GM19395 (cell line): ENCODE results near the gene MLPH.
A peak's percentile ranks its signal among the peaks of the same experiment; 100 is the strongest.

Source experiments
- ATAC-seq: cut with Tn5 transposase; IDR thresholded peaks from one replicate; pipeline ENCODE4 v1.9.1; 2021; ENCODE audit warnings: mild to moderate bottlenecking, moderate library complexity; ENCODE audit not compliant: unreplicated experiment

The MLPH gene

GRCh38 chr2:237475704-237476141 is 11.3 kb upstream of the MLPH start:
- ATAC-seq: peak; percentile 6

DNA sequence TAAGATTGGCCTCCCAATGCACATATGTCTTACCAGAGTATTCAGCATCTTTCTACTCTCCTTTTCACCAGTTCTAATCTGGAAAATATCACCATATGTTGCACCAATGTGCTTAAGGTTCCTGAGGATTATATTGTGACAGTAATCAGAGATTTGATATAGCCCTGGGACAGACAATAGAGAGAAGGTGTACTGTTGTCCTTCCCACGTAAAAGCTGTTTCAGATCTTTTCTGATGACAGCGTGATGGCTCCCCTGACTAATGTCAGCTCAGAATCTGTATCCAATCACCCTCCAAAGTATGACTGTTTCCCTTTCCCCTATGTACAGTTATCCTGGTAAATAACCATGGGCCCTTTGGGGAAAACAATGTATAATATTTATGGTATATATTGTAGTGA is 9.0 kb upstream of the MLPH start:
- ATAC-seq: no peak

GRCh38 chr2:237478979-237479378 is 8.1 kb upstream of the MLPH start:
- ATAC-seq: no peak

- ATAC-seq: no peak
These were observed 7.3 kb upstream of the MLPH start for GRCh38 chr2:237479747-237480146.

GRCh38 chr2:237480556-237480955 is 6.5 kb upstream of the MLPH start:
- ATAC-seq: no peak

DNA sequence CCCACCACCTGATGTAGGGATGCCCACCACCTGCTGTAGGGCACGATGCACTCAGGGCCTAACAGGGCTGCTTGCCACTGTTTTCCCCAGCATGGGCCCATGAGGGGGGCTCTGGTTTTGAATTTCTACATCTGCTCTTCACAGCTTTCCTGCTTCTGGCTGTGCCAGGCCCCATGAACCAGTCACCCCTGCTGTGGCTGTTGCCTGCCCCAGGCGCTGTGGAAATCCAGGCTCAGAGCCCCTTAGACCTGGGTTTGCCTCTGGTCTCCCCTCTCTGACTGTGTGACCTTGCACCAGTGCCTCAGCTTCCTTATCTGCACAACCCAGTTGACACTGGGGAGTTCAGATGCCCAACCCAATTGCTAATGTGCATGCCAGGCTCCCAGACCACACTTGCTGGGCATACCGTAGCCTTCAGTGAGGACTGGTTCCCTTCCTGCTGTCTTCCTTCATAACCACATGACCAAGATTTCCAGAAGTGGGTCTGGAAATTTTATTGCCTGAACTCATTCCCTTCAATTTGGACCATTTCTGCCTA is 6.0 kb upstream of the MLPH start:
- ATAC-seq: no peak

DNA sequence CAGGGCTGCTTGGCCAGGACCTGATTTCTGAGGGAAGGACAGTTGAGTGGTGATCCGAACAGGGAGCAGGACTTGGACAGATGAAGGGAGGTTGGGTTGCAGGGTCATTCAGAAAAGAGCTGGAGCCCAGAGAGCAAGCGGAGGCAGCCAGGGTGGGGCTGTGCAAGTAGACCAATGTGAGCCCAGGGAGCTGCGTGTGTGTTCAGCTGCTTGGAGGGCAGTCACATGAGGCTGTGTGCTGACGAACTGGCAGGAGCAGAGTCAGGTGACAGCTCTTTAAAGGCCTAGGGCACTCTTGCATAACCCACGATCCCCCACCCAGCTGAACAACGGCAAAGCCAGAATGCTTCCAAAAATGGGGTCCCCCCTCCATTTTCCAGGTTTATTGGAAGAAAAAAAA is 4.6 kb upstream of the MLPH start:
- ATAC-seq: no peak

DNA sequence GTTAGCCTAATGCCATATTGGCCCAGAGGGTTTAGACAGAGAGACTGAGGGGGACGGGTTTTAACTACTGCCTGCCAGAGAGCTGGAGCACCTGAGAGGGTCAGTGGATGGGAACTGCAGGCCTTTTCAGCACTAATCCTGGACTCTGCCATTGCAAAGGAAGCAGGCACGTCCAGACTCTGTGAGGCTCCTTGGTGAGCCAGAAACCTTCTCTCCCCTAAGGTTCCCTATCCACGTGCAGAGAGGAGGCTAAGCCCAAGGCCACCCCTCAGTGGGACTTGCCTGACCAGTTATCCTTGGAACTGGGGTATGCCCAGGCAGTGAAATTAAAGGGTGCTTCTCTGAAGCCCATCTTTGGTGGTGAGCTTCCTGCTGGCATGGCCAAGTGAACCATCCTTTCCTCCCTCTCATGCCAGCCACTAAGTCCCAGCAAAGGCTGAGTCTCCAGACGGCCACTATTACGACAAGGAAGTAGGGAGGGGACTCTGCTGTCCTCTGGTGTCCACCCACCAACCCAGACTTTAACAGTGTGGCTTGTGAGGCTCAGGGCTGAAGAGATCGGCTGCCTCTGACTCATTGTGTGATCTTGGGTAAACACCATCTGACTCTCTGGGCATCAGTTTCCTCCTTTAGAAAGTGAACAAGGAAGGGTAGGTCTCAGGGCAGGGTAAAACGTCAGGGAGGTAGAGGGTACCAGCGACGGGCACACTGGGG is 3.9 kb upstream of the MLPH start:
- no peak for ATAC-seq

DNA sequence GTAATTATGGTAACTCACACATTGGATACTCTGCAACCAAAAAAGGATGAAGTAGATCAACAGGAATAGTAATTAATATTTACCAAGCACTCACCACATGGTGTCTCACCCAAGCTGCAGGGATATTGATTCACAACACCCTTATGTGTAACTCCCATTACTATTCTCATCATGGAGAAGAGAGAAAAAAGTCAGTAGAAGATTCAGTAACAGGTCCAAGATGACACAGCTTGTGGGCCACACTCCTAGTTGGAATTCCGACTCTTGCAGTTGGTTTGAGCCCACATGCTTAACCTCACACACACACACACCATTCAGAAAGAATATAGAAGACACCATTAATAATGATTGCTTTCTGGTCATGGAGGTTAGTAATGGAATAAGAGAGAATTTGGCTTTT is 1.7 kb upstream of the MLPH start:
- ATAC-seq: no peak

DNA sequence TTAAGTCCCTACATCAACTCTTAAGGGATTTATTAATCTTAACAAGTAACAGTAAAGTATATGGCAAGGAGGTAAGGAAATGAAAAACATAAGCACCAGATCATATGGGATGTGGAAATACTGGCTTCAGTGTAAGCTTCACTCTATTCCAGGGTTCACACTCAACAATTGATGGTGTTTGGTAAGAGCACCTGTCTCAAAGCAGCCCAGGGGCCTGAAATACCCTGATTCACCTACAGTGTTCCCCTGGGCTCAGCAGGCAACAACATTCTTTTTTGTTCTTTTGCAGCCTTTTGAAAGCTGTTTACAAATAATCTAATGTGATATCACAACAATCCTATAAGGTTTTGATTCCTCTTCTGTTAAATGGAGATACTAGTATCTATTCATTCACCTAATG is 1.2 kb upstream of the MLPH start:
- no peak for ATAC-seq

DNA sequence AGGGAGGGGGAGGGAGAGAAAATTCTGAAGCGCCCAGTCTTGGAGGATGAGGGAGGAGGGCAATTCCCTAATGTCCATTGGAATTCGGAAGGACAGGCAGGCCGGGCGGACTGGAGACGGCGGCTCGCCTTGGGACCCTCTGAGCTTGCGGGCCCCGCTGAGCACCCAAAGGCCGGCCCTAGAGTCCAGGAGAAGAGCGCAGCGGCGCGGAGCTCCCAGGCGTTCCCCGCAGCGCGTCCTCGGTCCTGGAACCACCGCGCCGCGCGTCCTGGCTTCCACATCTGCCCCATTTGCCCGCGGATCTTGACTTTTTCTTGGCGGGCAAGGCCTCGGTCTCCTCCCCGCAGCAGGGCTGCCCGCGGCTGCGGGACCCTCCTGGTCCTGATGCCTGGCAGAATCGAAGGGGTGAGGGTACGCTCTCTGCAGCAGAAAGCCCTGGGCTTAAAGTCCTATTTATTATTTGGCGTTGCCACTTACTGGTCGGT is 675 bp upstream of the MLPH start:
- no peak for ATAC-seq

- ATAC-seq: no peak
These were observed 445 bp downstream of the MLPH start for GRCh38 chr2:237487496-237487895.

DNA sequence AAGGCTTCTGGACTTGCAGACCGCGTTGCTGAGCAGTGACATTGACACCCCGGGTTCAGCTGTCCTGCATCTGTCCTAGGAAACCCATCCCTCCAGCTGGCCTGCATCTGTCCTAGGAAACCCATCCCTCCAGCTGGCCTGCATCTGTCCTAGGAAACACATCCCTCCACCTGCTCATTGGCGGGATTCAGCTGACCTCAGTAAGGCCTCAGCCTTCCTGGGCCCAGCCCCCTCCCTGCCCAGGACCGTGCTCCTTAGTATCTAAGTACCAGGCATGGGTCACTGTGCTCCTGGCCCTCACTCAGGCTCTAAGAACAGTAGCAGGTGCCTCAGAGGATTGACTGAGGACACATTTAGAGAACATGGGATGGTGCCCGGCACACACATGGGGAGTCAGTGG is 1.2 kb downstream of the MLPH start:
- no peak for ATAC-seq

DNA sequence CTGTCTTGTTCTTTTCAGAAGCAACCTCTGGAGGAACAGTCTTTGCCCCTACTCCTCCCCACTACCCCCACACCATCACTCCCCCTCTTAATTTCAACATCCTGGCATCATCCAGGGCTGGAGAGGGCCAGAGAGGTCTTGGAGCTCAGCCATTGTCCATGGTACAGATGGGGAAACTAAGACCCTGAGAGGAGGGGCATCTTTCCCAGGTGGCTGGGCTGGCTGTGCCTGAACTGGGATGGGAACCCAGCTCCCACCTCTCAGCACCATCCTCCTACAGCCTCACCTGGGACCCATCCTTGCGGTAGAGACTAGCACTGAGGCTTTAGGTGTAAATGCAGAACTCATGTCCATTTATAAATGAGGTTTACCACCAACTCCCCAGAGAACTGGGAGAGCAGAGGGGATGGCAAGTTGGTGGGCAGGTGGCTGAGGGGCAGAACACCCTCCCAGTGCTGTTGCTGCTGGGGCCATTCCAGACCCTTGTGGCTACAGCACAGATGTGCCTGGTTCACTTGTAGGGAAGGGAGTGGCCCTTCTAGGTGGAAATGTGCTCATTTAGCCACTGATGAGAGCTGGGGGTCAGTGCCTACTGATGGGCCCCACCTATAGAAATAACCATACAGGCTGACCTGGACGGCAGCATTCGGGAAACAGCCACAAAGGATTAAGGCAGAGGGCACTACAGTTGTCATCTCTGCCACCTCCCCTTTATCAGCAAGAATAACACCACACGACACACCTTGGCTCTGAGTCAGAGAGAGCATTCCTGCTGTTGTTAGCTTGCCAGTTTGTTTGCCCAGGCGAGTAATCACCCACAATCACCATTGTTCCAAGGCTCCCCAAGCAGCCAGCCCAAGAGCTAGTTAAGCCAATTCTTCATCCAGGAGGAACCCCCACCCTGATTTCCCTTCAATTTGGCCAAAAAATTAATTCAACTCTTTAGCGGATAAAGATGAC is 2.1 kb downstream of the MLPH start:
- no peak for ATAC-seq

GRCh38 chr2:237490009-237490711 is 3.1 kb downstream of the MLPH start:
- no peak for ATAC-seq

DNA sequence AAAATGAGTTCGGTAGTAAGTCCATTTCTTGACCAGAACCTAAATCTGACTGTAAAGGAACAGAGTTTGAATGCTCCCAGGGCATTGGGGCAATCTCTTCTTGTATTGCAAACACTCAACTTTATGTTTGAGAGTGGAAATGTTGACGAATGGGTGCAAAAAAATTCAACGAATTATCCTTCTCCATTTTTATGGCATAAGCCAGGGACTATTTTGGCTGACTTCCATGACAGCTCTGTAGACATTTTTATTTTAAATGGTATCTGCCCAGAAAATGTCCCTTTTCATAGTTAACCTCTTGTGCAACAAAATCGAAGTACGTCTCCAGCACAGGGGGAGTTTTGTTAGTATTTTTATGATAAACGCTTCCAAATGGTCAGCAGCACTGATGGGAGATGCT is 3.7 kb downstream of the MLPH start:
- ATAC-seq: no peak

- ATAC-seq: no peak
These were observed 4.6 kb downstream of the MLPH start for GRCh38 chr2:237491515-237492118.

DNA sequence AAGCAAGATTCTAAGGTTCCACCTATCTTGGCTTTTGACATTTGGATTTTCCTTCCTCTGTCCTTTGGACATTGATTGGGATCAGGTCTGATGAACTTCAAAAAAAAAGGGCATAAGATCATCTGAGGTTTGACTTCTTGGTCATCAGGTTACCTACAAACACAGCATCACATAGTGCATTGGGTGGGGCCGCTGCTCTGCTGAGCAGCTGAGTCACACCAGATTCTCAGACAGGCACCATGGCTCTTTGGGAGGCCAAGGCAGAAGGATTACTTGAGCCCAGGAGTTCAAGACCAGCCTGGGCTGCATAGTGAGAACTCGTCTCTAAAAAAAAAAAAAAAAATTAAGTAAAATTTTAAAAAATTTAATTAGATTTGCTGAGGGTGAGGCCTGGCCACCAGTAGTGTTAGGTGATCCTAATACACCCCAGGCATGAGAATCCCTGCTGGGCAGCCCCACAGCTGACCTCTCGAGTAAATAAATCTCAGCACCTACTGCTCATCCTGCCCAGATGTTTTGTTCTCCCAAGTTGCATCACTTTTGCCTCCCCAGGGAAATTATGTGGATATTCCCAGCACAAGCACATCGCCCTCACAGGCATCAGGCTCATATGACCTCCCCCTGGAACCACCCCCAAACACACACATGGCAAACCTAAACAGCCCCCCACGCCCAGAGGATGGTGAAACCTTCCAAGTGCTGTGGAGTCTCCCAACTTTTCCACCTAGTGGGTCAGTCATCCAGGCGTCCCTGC is 5.3 kb downstream of the MLPH start:
- no peak for ATAC-seq

GRCh38 chr2:237494066-237494465 is 7.0 kb downstream of the MLPH start:
- no peak for ATAC-seq

GRCh38 chr2:237495521-237496117 is 8.6 kb downstream of the MLPH start:
- no peak for ATAC-seq
